PC-3 (cell line): Measurements from ENCODE around the gene CAMK2A. TPM values are rescaled to one million over a fixed set of nuclear protein-coding genes. Genes with fewer than 3 reads are reported as not detected.
A peak's percentile ranks its signal among the peaks of the same experiment; 100 is the strongest.

Experiments
- ATAC-seq: fragments of 200-7000 bp; cut with Tn5 transposase; 2 replicates; pipeline ENCODE4 v1.9.1; 2020; ENCODE audit warnings: mild to moderate bottlenecking, moderate library complexity
- BruUV-seq: library from RNA; stranded (reverse); fragments of 400-500 nt; replicated peaks from 2 replicates; lab custom pipeline; 2021; lab: Mats Ljungman, UMichigan
- CTCF ChIA-PET: fragments of 300-600 bp; sonication (Branson Sonifier 250); formaldehyde crosslinking; loops from one replicate; lab custom pipeline; 2022; ENCODE audit warnings: antibody characterized with exemption; lab: Charles Lee
- POLR2A ChIA-PET: fragments of 300-600 bp; sonication (Branson Sonifier 250); formaldehyde crosslinking; loops from one replicate; lab custom pipeline; 2022; ENCODE audit warnings: antibody characterized with exemption; ENCODE audit not compliant: unreplicated experiment; lab: Charles Lee
- DNase-seq: peaks from one replicate; pipeline ENCODE4 v3.0.0-alpha.2; 2015
- H2AFZ ChIP-seq: fragments of 300-600 bp; sonication (generic); 2 replicates; pipeline ENCODE4 v1.6.0; 2016; ENCODE audit warnings: antibody characterized with exemption, low read length
- H3F3A ChIP-seq: fragments of 300-600 bp; sonication (generic); one replicate; pipeline ENCODE4 v1.6.0; 2017; ENCODE audit warnings: antibody characterized with exemption, low read length, control low read depth, mild to moderate bottlenecking; ENCODE audit not compliant: unreplicated experiment
- H3K27ac ChIP-seq: fragments of 300-600 bp; sonication (generic); 2 replicates; pipeline ENCODE4 v1.5.1; 2016; ENCODE audit warnings: mild to moderate bottlenecking, low read length
- H3K27me3 ChIP-seq: fragments of 300-600 bp; sonication (generic); 2 replicates; pipeline ENCODE4 v1.6.1; 2016; ENCODE audit warnings: low read length, mixed read lengths
- H3K36me3 ChIP-seq: fragments of 300-600 bp; sonication (generic); 2 replicates; pipeline ENCODE4 v1.6.1; 2016; ENCODE audit warnings: low read depth, mixed run types, low read length, mixed read lengths
- H3K4me1 ChIP-seq: fragments of 300-600 bp; sonication (generic); 2 replicates; pipeline ENCODE4 v1.5.1; 2016; ENCODE audit warnings: low read length; ENCODE audit not compliant: insufficient read depth
- H3K4me2 ChIP-seq: fragments of 300-600 bp; sonication (generic); 2 replicates; pipeline ENCODE4 v1.6.0; 2016; ENCODE audit warnings: low read length
- H3K4me3 ChIP-seq: fragments of 300-600 bp; sonication (generic); 2 replicates; pipeline ENCODE4 v1.5.1; 2016; ENCODE audit warnings: mild to moderate bottlenecking, low read length, mixed read lengths
- H3K79me2 ChIP-seq: fragments of 300-600 bp; sonication (generic); 2 replicates; pipeline ENCODE4 v1.6.1; 2017; ENCODE audit warnings: low read length, mixed read lengths
- H3K9ac ChIP-seq: fragments of 300-600 bp; sonication (generic); 2 replicates; pipeline ENCODE4 v1.6.0; 2016; ENCODE audit warnings: mild to moderate bottlenecking, low read length
- H3K9me2 ChIP-seq: fragments of 300-600 bp; sonication (generic); replicated peaks from 2 replicates; pipeline ENCODE4 v1.6.1; 2016; ENCODE audit warnings: mixed run types, low read length, mixed read lengths
- H3K9me3 ChIP-seq: fragments of 300-600 bp; sonication (generic); 2 replicates; pipeline ENCODE4 v1.6.1; 2016; ENCODE audit warnings: low read length, mixed read lengths
- H4K20me1 ChIP-seq: fragments of 300-600 bp; sonication (generic); 2 replicates; pipeline ENCODE4 v1.6.1; 2016; ENCODE audit warnings: low read length, mixed read lengths
- CTCF ChIP-seq: fragments of 300-600 bp; sonication (generic); conservative IDR thresholded peaks from 2 replicates; pipeline ENCODE4 v1.5.1; 2017; ENCODE audit warnings: antibody characterized with exemption, low read depth, mild to moderate bottlenecking, low read length
- EZH2 ChIP-seq: fragments of 300-600 bp; sonication (generic); IDR thresholded peaks from one replicate; pipeline ENCODE4 v1.6.1; 2017; ENCODE audit warnings: antibody characterized with exemption, mild to moderate bottlenecking, low read length; ENCODE audit not compliant: unreplicated experiment
- EZH2phosphoT487 ChIP-seq: fragments of 300-600 bp; sonication (generic); IDR thresholded peaks from 2 replicates; pipeline ENCODE4 v1.6.1; 2018; ENCODE audit warnings: mild to moderate bottlenecking, antibody characterized with exemption, low read length, borderline replicate concordance
- intact Hi-C: fragments of 100-400 bp; cut with micrococcal nuclease; formaldehyde crosslinking; loops from 2 replicates; pipeline ENCODE4 v1.9.0; 2023
- total RNA-seq: library from RNA; depleted of rRNA; stranded (reverse); fragments of >200 nt; gene quantifications from 2 replicates; pipeline ENCODE4 v1.2.3, GENCODE V29; 2014

CAMK2A gene
- total RNA-seq, 1 experiment from 2014 or later: 0.15 TPM

GRCh38 chr5:150321784-150322183, 32.2 kb upstream of the CAMK2A start:
- intact Hi-C loops: loop anchor here (1.0 kb wide), 1 partner anchor 57 kb away; no protein-coding TSS in a partner anchor
- DNase-seq: no peak
- H3F3A ChIP-seq: no peaks in the 10 kb centered on the region
- H3K9me2 ChIP-seq: no peaks in the 10 kb centered on the region
- H3K9me3 ChIP-seq: no peaks in the 10 kb centered on the region
- no peak; the same call in 1 of the 2 replicates for ATAC-seq
- no peaks in the 10 kb centered on the region for H3K36me3 ChIP-seq
- H4K20me1 ChIP-seq: no peaks in the 10 kb centered on the region
- no peaks in the 10 kb centered on the region for H3K27me3 ChIP-seq
- H3K27ac ChIP-seq: peak overlapping the region; percentile 42
- peaks cover 60% of the 10 kb centered on the region for H3K4me1 ChIP-seq
- H3K4me3 ChIP-seq: no peak overlapping the region
- no peak overlapping the region for H2AFZ ChIP-seq
- POLR2A ChIA-PET: no interaction called here
- TF ChIP-seq CTCF: no peak
- no peak for TF ChIP-seq EZH2
- no peak for TF ChIP-seq EZH2phosphoT487
- no peaks in the 10 kb centered on the region for H3K79me2 ChIP-seq
- CTCF ChIA-PET: no interaction called here
- no TSS peak for BruUV-seq
- peak overlapping the region; percentile 2 for H3K4me2 ChIP-seq
- H3K9ac ChIP-seq: no peak overlapping the region

- CTCF ChIA-PET: no interaction called here
- no peaks in the 10 kb centered on the region for H3K27me3 ChIP-seq
- no peaks in the 10 kb centered on the region for H3K79me2 ChIP-seq
- no peaks in the 10 kb centered on the region for H3K9me3 ChIP-seq
- H3K9ac ChIP-seq: no peak overlapping the region
- POLR2A ChIA-PET: no interaction called here
- H3F3A ChIP-seq: no peaks in the 10 kb centered on the region
- H3K27ac ChIP-seq: 0 out of 2 replicates have a peak overlapping the region, but pooled peaks have one; percentile 42
- TF ChIP-seq EZH2phosphoT487 (no peak), EZH2 (no peak), CTCF (no peak)
- intact Hi-C loops: no loop called here
- ATAC-seq: no peak
- H3K36me3 ChIP-seq: no peaks in the 10 kb centered on the region
- no peak for DNase-seq
- no peak overlapping the region for H2AFZ ChIP-seq
- no peak overlapping the region for H3K4me2 ChIP-seq
- H3K9me2 ChIP-seq: no peaks in the 10 kb centered on the region
- no TSS peak for BruUV-seq
- no peaks in the 10 kb centered on the region for H4K20me1 ChIP-seq
- no peak overlapping the region for H3K4me3 ChIP-seq
- peaks cover 63% of the 10 kb centered on the region for H3K4me1 ChIP-seq
Measured at GRCh38 chr5:150321211-150321610, 31.6 kb upstream of the CAMK2A start.

- no peaks in the 10 kb centered on the region for H3K9me3 ChIP-seq
- no TSS peak for BruUV-seq
- H3K9ac ChIP-seq: no peak overlapping the region
- H3F3A ChIP-seq: no peaks in the 10 kb centered on the region
- H4K20me1 ChIP-seq: no peaks in the 10 kb centered on the region
- H3K27ac ChIP-seq: peak overlapping the region; percentile 22
- no peak overlapping the region for H3K4me3 ChIP-seq
- POLR2A ChIA-PET: interaction anchor here (0.6 kb wide), 1 partner anchor 271 kb away, joined by 6 read pairs; no protein-coding TSS in a partner anchor
- DNase-seq: peak; percentile 77
- H3K36me3 ChIP-seq: no peaks in the 10 kb centered on the region
- peak; percentile 6 for ATAC-seq
- no peak overlapping the region for H2AFZ ChIP-seq
- peak overlapping the region; percentile 13 for H3K4me2 ChIP-seq
- no peaks in the 10 kb centered on the region for H3K9me2 ChIP-seq
- CTCF ChIA-PET: no interaction called here
- H3K79me2 ChIP-seq: no peaks in the 10 kb centered on the region
- peaks cover 63% of the 10 kb centered on the region for H3K4me1 ChIP-seq
- intact Hi-C loops: no loop called here
- no peaks in the 10 kb centered on the region for H3K27me3 ChIP-seq
- no peak for TF ChIP-seq CTCF
- no peak for TF ChIP-seq EZH2phosphoT487
- TF ChIP-seq EZH2: no peak
Measured at GRCh38 chr5:150320044-150320613, 30.6 kb upstream of the CAMK2A start.
